ENCODE data around the gene BMP8A. TPM values are rescaled to one million over a fixed set of nuclear protein-coding genes. Genes with fewer than 3 reads are reported as not detected.

BMP8A gene
- polyA plus RNA-seq, 3 donors, result not detected

DNA sequence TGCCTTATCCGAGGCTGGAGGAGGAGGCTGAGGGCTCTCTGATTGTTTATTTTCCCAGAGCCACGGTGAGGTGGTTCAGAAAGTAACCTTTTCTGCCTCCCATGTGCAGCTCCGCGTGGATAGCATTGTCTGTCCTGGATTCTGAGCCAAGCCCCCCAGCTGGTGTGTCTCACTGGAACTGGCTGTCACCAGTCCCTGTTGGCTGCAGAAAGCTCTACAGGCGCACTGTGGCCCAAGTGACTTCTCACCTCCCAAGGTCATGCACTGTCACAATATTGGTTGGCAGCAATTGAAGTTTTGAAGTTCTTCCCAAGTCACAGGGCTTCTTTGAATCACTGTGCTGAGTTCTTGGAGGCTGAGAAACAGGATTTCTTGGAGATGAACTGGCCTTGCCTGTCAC, 8.2 kb downstream of the BMP8A start:
- no peaks in the 10 kb centered on the region for H3K36me3 Mint-ChIP-seq
- Histone ChIP-seq H3K4me1 (ENCODE audit: control insufficient read depth in 1 of 2, insufficient read depth in 2 of 2, low read length in 2 of 2) (no peaks in the 10 kb centered on the region), H3K36me3 (replicated peaks in 1 of 2; ENCODE audit: control insufficient read depth in 1 of 2, insufficient read depth in 2 of 2, low read length in 2 of 2) (no peaks in the 10 kb centered on the region), H3K4me2 (replicated peaks; ENCODE audit: extremely low read depth, low read length, poor library complexity, severe bottlenecking) (no peak overlapping the region), H3K9ac (ENCODE audit: insufficient read depth, low read length, poor library complexity, severe bottlenecking) (no peak overlapping the region), H2AFZ (ENCODE audit: insufficient read depth, low read depth, low read length, poor library complexity, severe bottlenecking) (no peak overlapping the region), H3K9me3 (replicated peaks in 1 of 2; ENCODE audit: control insufficient read depth in 1 of 2, insufficient read depth in 1 of 2, low read length in 2 of 2) (no peaks in the 10 kb centered on the region), H3K27me3 (ENCODE audit: control insufficient read depth in 2 of 2, insufficient read depth in 2 of 2, low read length in 2 of 2) (no peaks in the 10 kb centered on the region), H4K20me1 (ENCODE audit: insufficient read depth, low read length) (no peaks in the 10 kb centered on the region), H3K79me2 (ENCODE audit: insufficient read depth, low read length) (no peaks in the 10 kb centered on the region), H3K27ac (ENCODE audit: low read depth in 1 of 2, low read length in 2 of 2) (no peak overlapping the region), H3K4me3 (replicated peaks in 1 of 3; ENCODE audit: low read depth in 2 of 3, low read length in 3 of 3) (no peak overlapping the region)
- H3K4me1 Mint-ChIP-seq, result peaks cover 2% of the 10 kb centered on the region
- TF ChIP-seq, protein P1, sequence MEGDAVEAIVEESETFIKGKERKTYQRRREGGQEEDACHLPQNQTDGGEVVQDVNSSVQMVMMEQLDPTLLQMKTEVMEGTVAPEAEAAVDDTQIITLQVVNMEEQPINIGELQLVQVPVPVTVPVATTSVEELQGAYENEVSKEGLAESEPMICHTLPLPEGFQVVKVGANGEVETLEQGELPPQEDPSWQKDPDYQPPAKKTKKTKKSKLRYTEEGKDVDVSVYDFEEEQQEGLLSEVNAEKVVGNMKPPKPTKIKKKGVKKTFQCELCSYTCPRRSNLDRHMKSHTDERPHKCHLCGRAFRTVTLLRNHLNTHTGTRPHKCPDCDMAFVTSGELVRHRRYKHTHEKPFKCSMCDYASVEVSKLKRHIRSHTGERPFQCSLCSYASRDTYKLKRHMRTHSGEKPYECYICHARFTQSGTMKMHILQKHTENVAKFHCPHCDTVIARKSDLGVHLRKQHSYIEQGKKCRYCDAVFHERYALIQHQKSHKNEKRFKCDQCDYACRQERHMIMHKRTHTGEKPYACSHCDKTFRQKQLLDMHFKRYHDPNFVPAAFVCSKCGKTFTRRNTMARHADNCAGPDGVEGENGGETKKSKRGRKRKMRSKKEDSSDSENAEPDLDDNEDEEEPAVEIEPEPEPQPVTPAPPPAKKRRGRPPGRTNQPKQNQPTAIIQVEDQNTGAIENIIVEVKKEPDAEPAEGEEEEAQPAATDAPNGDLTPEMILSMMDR (IDR thresholded peaks at IDR 0.05), result no peak
- DNase-seq, result no peak
- peaks cover 0 to 1% (median 0%) of the 10 kb centered on the region in 7 donors for H3K9me3 Mint-ChIP-seq
- H3K4me3 Mint-ChIP-seq, result no peak overlapping the region
- H3K27ac Mint-ChIP-seq, result no peak overlapping the region
- peaks cover under 1 to 9% (median 6%) of the 10 kb centered on the region in 3 donors for H3K27me3 Mint-ChIP-seq (ENCODE audit: low read depth in 3 of 3)
- intact Hi-C loops (cut with micrococcal nuclease), result no loop called here
- 96% methylated on average over 4 of the region's 5 CpGs for WGBS (ENCODE audit: insufficient coverage)

DNA sequence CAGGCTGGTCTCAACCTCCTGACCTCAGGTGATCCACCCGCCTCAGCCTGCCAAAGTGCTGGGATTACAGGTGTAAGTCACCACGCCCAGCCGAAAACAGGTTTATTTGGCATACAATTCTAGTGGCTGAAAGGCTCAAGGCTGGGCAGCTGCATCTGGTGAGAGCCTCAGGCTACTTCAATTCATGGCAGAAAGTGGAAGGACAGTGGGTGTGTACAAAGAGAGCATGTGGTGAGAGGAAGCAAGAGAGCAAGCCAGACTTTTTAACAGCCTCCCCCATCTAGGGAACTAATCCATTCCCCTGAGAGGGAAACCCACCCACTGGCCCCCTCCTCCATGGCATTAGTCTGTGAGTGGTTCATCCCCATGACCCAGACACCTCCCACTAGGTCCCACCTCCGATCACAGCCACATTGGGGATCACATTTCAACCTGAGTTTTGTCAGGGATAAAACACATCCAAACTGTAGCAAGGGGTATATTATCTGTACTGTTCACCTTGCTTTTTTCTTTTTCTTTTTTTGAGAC, 9.5 kb downstream of the BMP8A start:
- Histone ChIP-seq H3K36me3 (replicated peaks in 1 of 2; ENCODE audit: control insufficient read depth in 1 of 2, insufficient read depth in 2 of 2, low read length in 2 of 2) (no peaks in the 10 kb centered on the region), H3K79me2 (ENCODE audit: insufficient read depth, low read length) (no peaks in the 10 kb centered on the region), H3K4me3 (replicated peaks in 1 of 3; ENCODE audit: low read depth in 2 of 3, low read length in 3 of 3) (no peak overlapping the region), H3K9me3 (replicated peaks in 1 of 2; ENCODE audit: control insufficient read depth in 1 of 2, insufficient read depth in 1 of 2, low read length in 2 of 2) (no peaks in the 10 kb centered on the region), H3K9ac (ENCODE audit: insufficient read depth, low read length, poor library complexity, severe bottlenecking) (no peak overlapping the region), H4K20me1 (ENCODE audit: insufficient read depth, low read length) (no peaks in the 10 kb centered on the region), H3K27ac (ENCODE audit: low read depth in 1 of 2, low read length in 2 of 2) (no peak overlapping the region), H3K4me2 (replicated peaks; ENCODE audit: extremely low read depth, low read length, poor library complexity, severe bottlenecking) (no peak overlapping the region), H2AFZ (ENCODE audit: insufficient read depth, low read depth, low read length, poor library complexity, severe bottlenecking) (no peak overlapping the region), H3K4me1 (ENCODE audit: control insufficient read depth in 1 of 2, insufficient read depth in 2 of 2, low read length in 2 of 2) (no peaks in the 10 kb centered on the region), H3K27me3 (ENCODE audit: control insufficient read depth in 2 of 2, insufficient read depth in 2 of 2, low read length in 2 of 2) (no peaks in the 10 kb centered on the region)
- H3K9me3 Mint-ChIP-seq, result peaks cover 0 to 1% (median 0%) of the 10 kb centered on the region in 7 donors
- TF ChIP-seq, protein P1 (IDR thresholded peaks at IDR 0.05), result no peak
- no peak overlapping the region for H3K4me3 Mint-ChIP-seq
- H3K27me3 Mint-ChIP-seq (ENCODE audit: low read depth in 3 of 3), result peaks cover 0 to 6% (median 6%) of the 10 kb centered on the region in 3 donors
- no peaks in the 10 kb centered on the region for H3K36me3 Mint-ChIP-seq
- WGBS (ENCODE audit: insufficient coverage), result 93% methylated on average over 3 of the region's 4 CpGs
- DNase-seq, result no peak
- peak overlapping the region in 1 of 7 donors; percentile 52 for H3K27ac Mint-ChIP-seq
- H3K4me1 Mint-ChIP-seq, result peaks cover 2% of the 10 kb centered on the region
- intact Hi-C loops (cut with micrococcal nuclease), result no loop called here

All from CD14-positive monocyte (primary cell).